Astrocyte (in vitro differentiated cells and primary cell): ENCODE results near the gene TYSND1. TPM values are rescaled to one million over a fixed set of nuclear protein-coding genes. Genes with fewer than 3 reads are reported as not detected.

Experiments used
- DNase-seq: peaks from one replicate; pipeline ENCODE4 v3.0.0-alpha.2; 2010; ENCODE audit warnings: low read depth
- FAIRE-seq: peaks from 2 replicates; lab custom pipeline; 2011; peaks lifted over from hg19 to GRCh38; lab: Jason Lieb, UNC
- H2AFZ ChIP-seq: 2 replicates; pipeline ENCODE4 v1.6.0; 2012; ENCODE audit warnings: low read depth, low read length, inconsistent platforms
- H3K27ac ChIP-seq: 2 replicates; pipeline ENCODE4 v1.5.1; 2011; ENCODE audit warnings: low read depth, low read length, inconsistent platforms
- H3K27me3 ChIP-seq: 2 replicates; pipeline ENCODE4 v1.6.0; 2011; ENCODE audit warnings: low read length, inconsistent platforms; ENCODE audit not compliant: insufficient read depth
- H3K36me3 ChIP-seq: 2 replicates; pipeline ENCODE4 v1.5.1; 2011; ENCODE audit warnings: low read length, inconsistent platforms; ENCODE audit not compliant: insufficient read depth
- H3K4me1 ChIP-seq: 2 replicates; pipeline ENCODE4 v1.5.1; 2011; ENCODE audit warnings: low read length, inconsistent platforms; ENCODE audit not compliant: insufficient read depth
- H3K4me2 ChIP-seq: 2 replicates; pipeline ENCODE4 v1.6.0; 2012; ENCODE audit warnings: low read length, inconsistent platforms
- H3K4me3 ChIP-seq: 2 replicates; pipeline ENCODE4 v1.5.1; 2011; ENCODE audit warnings: low read depth, mild to moderate bottlenecking, low read length, inconsistent platforms; ENCODE audit not compliant: insufficient read depth
- H3K79me2 ChIP-seq: 2 replicates; pipeline ENCODE4 v1.6.0; 2012; ENCODE audit warnings: mild to moderate bottlenecking, low read length, inconsistent platforms; ENCODE audit not compliant: insufficient read depth
- H3K9ac ChIP-seq: 2 replicates; pipeline ENCODE4 v1.6.0; 2012; ENCODE audit warnings: mild to moderate bottlenecking, low read length, inconsistent platforms
- H3K9me3 ChIP-seq: 2 replicates; pipeline ENCODE4 v1.5.1; 2012; ENCODE audit warnings: low read depth, mild to moderate bottlenecking, low read length, inconsistent platforms; ENCODE audit not compliant: insufficient read depth
- H4K20me1 ChIP-seq: 2 replicates; pipeline ENCODE4 v1.6.0; 2012; ENCODE audit warnings: low read length, inconsistent platforms; ENCODE audit not compliant: insufficient read depth
- H3K27ac Mint-ChIP-seq: one replicate; pipeline ENCODE4 v1.8.0; 2021; ENCODE audit warnings: mild to moderate bottlenecking, mixed read lengths; ENCODE audit not compliant: unreplicated experiment
- H3K27me3 Mint-ChIP-seq: one replicate; pipeline ENCODE4 v1.8.0; 2021; ENCODE audit warnings: low read depth, mixed read lengths; ENCODE audit not compliant: unreplicated experiment
- H3K36me3 Mint-ChIP-seq: one replicate; pipeline ENCODE4 v1.8.0; 2021; ENCODE audit warnings: low read depth, mixed read lengths; ENCODE audit not compliant: unreplicated experiment
- H3K4me1 Mint-ChIP-seq: one replicate; pipeline ENCODE4 v1.8.0; 2021; ENCODE audit warnings: low read depth, mixed read lengths; ENCODE audit not compliant: unreplicated experiment
- H3K4me3 Mint-ChIP-seq: one replicate; pipeline ENCODE4 v1.8.0; 2021; ENCODE audit warnings: mild to moderate bottlenecking, moderate library complexity, mixed read lengths; ENCODE audit not compliant: unreplicated experiment
- H3K9me3 Mint-ChIP-seq: one replicate; pipeline ENCODE4 v1.8.0; 2021; ENCODE audit warnings: mild to moderate bottlenecking, mixed read lengths; ENCODE audit not compliant: unreplicated experiment
- CTCF ChIP-seq: IDR thresholded peaks from 2 replicates; pipeline ENCODE4 v1.5.1; 2011; ENCODE audit warnings: low read depth, mild to moderate bottlenecking, inconsistent platforms, low read length, moderate library complexity; ENCODE audit not compliant: insufficient read depth
- EZH2 ChIP-seq: IDR thresholded peaks from 2 replicates; pipeline ENCODE4 v1.6.1; 2012; ENCODE audit warnings: mild to moderate bottlenecking, low read length, inconsistent platforms; ENCODE audit not compliant: insufficient read depth
- total RNA-seq: library from RNA; stranded (reverse); gene quantifications from 2 replicates; pipeline ENCODE4 v1.2.1, GENCODE V29; 2021

TYSND1 gene
- total RNA-seq, 1 donor from 2014 or later = 8.9 TPM

GRCh38 chr10:70135046-70135445, 11.5 kb downstream of the TYSND1 start:
- no peaks in the 10 kb centered on the region for H3K9me3 ChIP-seq
- no peaks in the 10 kb centered on the region for H3K79me2 ChIP-seq
- H3K27me3 ChIP-seq = no peaks in the 10 kb centered on the region
- H3K4me3 ChIP-seq = no peak overlapping the region
- Mint-ChIP-seq H3K27ac (peak overlapping the region; percentile 3), H3K4me3 (peak overlapping the region; percentile 36), H3K27me3 (no peaks in the 10 kb centered on the region), H3K4me1 (peaks cover 9% of the 10 kb centered on the region), H3K36me3 (peaks cover 9% of the 10 kb centered on the region), H3K9me3 (no peaks in the 10 kb centered on the region)
- H3K4me2 ChIP-seq = no peak overlapping the region
- H3K27ac ChIP-seq = no peak overlapping the region
- no peak overlapping the region for H3K9ac ChIP-seq
- TF ChIP-seq EZH2 (no peak), CTCF (no peak)
- H2AFZ ChIP-seq = no peak overlapping the region
- peaks cover 12% of the 10 kb centered on the region for H3K4me1 ChIP-seq
- DNase-seq = no peak
- FAIRE-seq = no peak
- peaks cover under 1% of the 10 kb centered on the region for H4K20me1 ChIP-seq
- H3K36me3 ChIP-seq = no peaks in the 10 kb centered on the region

DNA sequence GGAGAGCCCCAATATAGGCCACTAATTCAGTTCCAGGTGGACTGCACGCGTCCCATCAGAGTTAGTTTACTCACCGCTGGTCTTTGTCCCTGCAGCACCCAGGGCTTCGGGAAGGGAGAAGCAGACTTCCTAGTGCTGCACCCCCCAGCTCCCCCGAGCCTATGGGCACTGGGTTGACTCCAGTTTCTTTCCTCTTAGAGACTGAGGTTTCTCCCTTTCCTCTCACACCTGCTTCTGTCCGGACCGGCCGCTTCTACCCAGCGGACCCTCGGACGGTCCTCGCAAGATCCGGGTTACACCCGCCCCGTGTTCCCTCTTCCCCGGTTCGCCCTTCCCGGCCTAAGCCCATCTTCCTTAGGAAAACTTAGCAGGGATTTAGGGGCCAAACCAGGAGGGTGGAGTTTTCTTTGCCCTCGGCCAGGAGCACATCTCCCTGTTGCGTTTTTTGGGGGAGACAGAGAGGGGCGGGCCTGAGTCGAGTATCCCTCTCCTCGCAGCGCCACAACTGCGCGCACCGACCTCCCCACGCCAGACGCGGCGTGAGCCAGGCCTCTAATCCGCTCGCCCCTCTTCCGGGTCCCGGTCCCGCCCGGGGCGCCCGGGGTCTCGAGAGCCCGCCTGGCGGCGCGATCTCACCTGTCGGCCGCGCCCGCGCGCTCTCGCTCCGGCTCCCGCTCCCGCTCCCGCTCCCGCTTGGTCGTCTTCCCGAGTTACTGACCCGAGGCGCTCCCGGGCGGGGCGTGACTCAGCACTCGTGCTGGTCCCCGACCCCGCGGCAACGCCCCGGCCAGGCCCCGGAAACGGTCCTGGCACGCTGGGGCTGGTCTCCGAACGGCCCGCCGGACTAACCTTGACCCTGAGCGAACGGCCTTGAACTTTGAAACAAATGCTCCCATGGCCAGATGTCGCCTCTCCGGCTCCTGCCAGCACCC, 14.1 kb downstream of the TYSND1 start, which contains the start of gene AIFM2:
Gene AIFM2 (minus strand): TSS at position 728 of the 932 bp plus-strand sequence. CDS start 8,741 bp downstream, outside the sequence.
- no peaks in the 10 kb centered on the region for H4K20me1 ChIP-seq
- H3K9me3 ChIP-seq = no peaks in the 10 kb centered on the region
- peak within 1 kb of the TSS; percentile 93 for H3K4me2 ChIP-seq
- TF ChIP-seq EZH2 = no peak
- TF ChIP-seq CTCF = no peak
- peak within 1 kb of the TSS; percentile 78 for H3K9ac ChIP-seq
- DNase-seq (peak; percentile 44), FAIRE-seq (no peak)
- Mint-ChIP-seq H3K36me3 (peaks cover 11% of the 10 kb centered on the region), H3K27me3 (no peaks in the 10 kb centered on the region), H3K27ac (peak within 1 kb of the TSS; percentile 72), H3K9me3 (peaks cover 2% of the 10 kb centered on the region), H3K4me1 (peaks cover 9% of the 10 kb centered on the region), H3K4me3 (peak within 1 kb of the TSS; percentile 87)
- H3K79me2 ChIP-seq = no peaks in the 10 kb centered on the region
- H2AFZ ChIP-seq = peak within 1 kb of the TSS; percentile 79
- no peaks in the 10 kb centered on the region for H3K27me3 ChIP-seq
- H3K4me1 ChIP-seq = peaks cover 12% of the 10 kb centered on the region
- H3K27ac ChIP-seq = no peak within 1 kb of the TSS
- no peaks in the 10 kb centered on the region for H3K36me3 ChIP-seq
- H3K4me3 ChIP-seq = peak within 1 kb of the TSS; percentile 63
